H1 (cell line): ENCODE results near the gene PRR5L. TPM values are rescaled to one million over a fixed set of nuclear protein-coding genes. Genes with fewer than 3 reads are reported as not detected.

Experiments used
- CTCF ChIA-PET: fragments of 300-600 bp; sonication (Branson Sonifier 250); formaldehyde crosslinking; loops from one replicate; lab custom pipeline; 2021; ENCODE audit not compliant: partially characterized antibody; lab: Charles Lee
- POLR2A ChIA-PET: fragments of 300-600 bp; sonication (Branson Sonifier 250); formaldehyde crosslinking; loops from one replicate; lab custom pipeline; 2021; ENCODE audit warnings: inconsistent platforms; ENCODE audit not compliant: partially characterized antibody; lab: Charles Lee
- DNase-seq, 2 experiments: peaks; one replicate each; pipeline versions ENCODE4 v3.0.0 to v3.0.0-alpha.2; 2010 to 2022; ENCODE audit warnings: low spot score in 2 of 2, low read depth in 1 of 2, mixed read lengths in 1 of 2
- FAIRE-seq: peaks from 2 replicates; lab custom pipeline; 2011; peaks lifted over from hg19 to GRCh38; lab: Jason Lieb, UNC
- H2AFZ ChIP-seq: 2 replicates; pipeline ENCODE4 v1.8.1; 2012; ENCODE audit warnings: low read length, inconsistent platforms
- H2AK5ac ChIP-seq: 2 replicates; pipeline ENCODE4 v1.6.1; 2013; ENCODE audit warnings: low read depth, low read length
- H2BK120ac ChIP-seq: replicated peaks from 2 replicates; pipeline ENCODE3; 2013; ENCODE audit warnings: low read depth, low read length, inconsistent platforms
- H2BK12ac ChIP-seq: 2 replicates; pipeline ENCODE4 v1.6.1; 2013; ENCODE audit warnings: low read depth, low read length
- H2BK15ac ChIP-seq: 2 replicates; pipeline ENCODE4 v1.6.1; 2013; ENCODE audit warnings: low read length
- H2BK20ac ChIP-seq: 2 replicates; pipeline ENCODE4 v1.6.1; 2013; ENCODE audit warnings: low read length
- H2BK5ac ChIP-seq: 2 replicates; pipeline ENCODE4 v1.6.1; 2013; ENCODE audit warnings: low read depth, low read length
- H3K14ac ChIP-seq: 2 replicates; pipeline ENCODE4 v1.6.1; 2013; ENCODE audit warnings: inconsistent platforms; ENCODE audit not compliant: insufficient read length
- H3K18ac ChIP-seq: 2 replicates; pipeline ENCODE4 v1.6.1; 2013; ENCODE audit warnings: low read length; ENCODE audit errors: extremely low read depth
- H3K23ac ChIP-seq: 2 replicates; pipeline ENCODE4 v1.6.1; 2013; ENCODE audit warnings: inconsistent platforms; ENCODE audit not compliant: insufficient read length
- H3K23me2 ChIP-seq: 2 replicates; pipeline ENCODE4 v1.6.1; 2013; ENCODE audit warnings: low read depth, low read length
- H3K27ac ChIP-seq: 2 replicates; pipeline ENCODE4 v1.6.1; 2011; ENCODE audit warnings: low read depth, low read length, inconsistent platforms
- H3K27me3 ChIP-seq, 4 experiments: replicated peaks in 1 of 4; 1 replicate in 1 of 4; 2 replicates in 3 of 4; pipeline versions ENCODE4 v1.6.1 to v1.8.1; 2011 to 2013; ENCODE audit warnings: low read length in 3 of 4, mild to moderate bottlenecking in 3 of 4, inconsistent platforms in 2 of 4, mixed read lengths in 2 of 4, moderate library complexity in 1 of 4; ENCODE audit not compliant: control insufficient read depth in 3 of 4, insufficient read depth in 3 of 4; ENCODE audit errors: extremely low read depth in 1 of 4
- H3K36me3 ChIP-seq, 4 experiments: 2 replicates each; pipeline versions ENCODE4 v1.6.1 to v1.8.1; 2011 to 2013; ENCODE audit warnings: mild to moderate bottlenecking in 4 of 4, low read length in 3 of 4, moderate library complexity in 2 of 4, control low read depth in 1 of 4, inconsistent platforms in 1 of 4; ENCODE audit not compliant: insufficient read depth in 4 of 4, control insufficient read depth in 2 of 4
- H3K4ac ChIP-seq: replicated peaks from 2 replicates; pipeline ENCODE3; 2013; ENCODE audit warnings: low read length, low read depth, mixed read lengths, inconsistent platforms; ENCODE audit not compliant: insufficient read length
- H3K4me1 ChIP-seq, 4 experiments: replicated peaks in 1 of 4; 1 replicate in 1 of 4; 2 replicates in 3 of 4; pipeline versions ENCODE4 v1.6.1 to v1.8.1; 2011 to 2013; ENCODE audit warnings: low read length in 3 of 4, inconsistent platforms in 2 of 4, mixed read lengths in 1 of 4; ENCODE audit not compliant: insufficient read depth in 4 of 4, control insufficient read depth in 3 of 4
- H3K4me2 ChIP-seq, 2 experiments: 2 replicates each; pipeline versions ENCODE4 v1.6.1 to v1.8.1; 2011 to 2013; ENCODE audit warnings: low read depth in 2 of 2, low read length in 2 of 2, control low read depth in 1 of 2, inconsistent platforms in 1 of 2, mild to moderate bottlenecking in 1 of 2; ENCODE audit not compliant: insufficient read depth in 1 of 2
- H3K4me3 ChIP-seq, 4 experiments: fragments of 200-600, 300-600 bp in 1 of 4; sonication (generic), shearing (Covaris generic), sonication (Bioruptor Twin) in 1 of 4; 2 replicates each; pipeline versions ENCODE4 v1.5.1 to v1.8.1; 2011 to 2016; ENCODE audit warnings: low read length in 4 of 4, low read depth in 3 of 4, control low read depth in 2 of 4, inconsistent platforms in 2 of 4, mild to moderate bottlenecking in 2 of 4, mixed read lengths in 1 of 4, moderate library complexity in 1 of 4; ENCODE audit not compliant: insufficient read depth in 2 of 4; ENCODE audit errors: extremely low read depth in 1 of 4
- H3K56ac ChIP-seq: replicated peaks from 2 replicates; pipeline ENCODE3; 2013; ENCODE audit warnings: low read depth, mild to moderate bottlenecking, mixed read lengths, low read length, inconsistent platforms; ENCODE audit not compliant: insufficient read length
- H3K79me1 ChIP-seq: 2 replicates; pipeline ENCODE4 v1.6.1; 2013; ENCODE audit warnings: low read depth, low read length, control low read depth
- H3K79me2 ChIP-seq, 2 experiments: 2 replicates each; pipeline versions ENCODE4 v1.6.1 to v1.8.1; 2012 to 2013; ENCODE audit warnings: low read length in 2 of 2, mild to moderate bottlenecking in 2 of 2, inconsistent platforms in 1 of 2; ENCODE audit not compliant: insufficient read depth in 2 of 2, control insufficient read depth in 1 of 2
- H3K9ac ChIP-seq, 4 experiments: replicated peaks in 1 of 4; 1 replicate in 1 of 4; 2 replicates in 3 of 4; pipeline versions ENCODE4 v1.6.1 to v1.8.1; 2011 to 2013; ENCODE audit warnings: low read depth in 3 of 4, low read length in 3 of 4, control low read depth in 2 of 4, mild to moderate bottlenecking in 2 of 4, moderate library complexity in 2 of 4, inconsistent platforms in 1 of 4; ENCODE audit errors: extremely low read depth in 1 of 4
- H3K9me3 ChIP-seq, 2 experiments: 2 replicates each; pipeline versions ENCODE4 v1.6.1 to v1.8.1; 2012 to 2013; ENCODE audit warnings: mild to moderate bottlenecking in 2 of 2, moderate library complexity in 2 of 2, control low read depth in 1 of 2, inconsistent platforms in 1 of 2, low read depth in 1 of 2, low read length in 1 of 2, mixed read lengths in 1 of 2; ENCODE audit not compliant: insufficient read depth in 2 of 2
- H4K20me1 ChIP-seq, 2 experiments: replicated peaks in 1 of 2; 2 replicates each; pipeline versions ENCODE3 to v1.8.1; 2011 to 2013; ENCODE audit warnings: inconsistent platforms in 2 of 2, low read length in 2 of 2, mild to moderate bottlenecking in 1 of 2; ENCODE audit not compliant: insufficient read depth in 2 of 2, control insufficient read depth in 1 of 2
- H4K5ac ChIP-seq: 2 replicates; pipeline ENCODE4 v1.6.1; 2013; ENCODE audit warnings: low read length, low read depth, mixed read lengths, inconsistent platforms; ENCODE audit not compliant: insufficient read length
- H4K8ac ChIP-seq: 2 replicates; pipeline ENCODE4 v1.8.0; 2013; ENCODE audit warnings: mild to moderate bottlenecking, moderate library complexity, low read length, inconsistent platforms; ENCODE audit not compliant: insufficient read depth; ENCODE audit errors: extremely low read depth
- H4K91ac ChIP-seq: replicated peaks from 2 replicates; pipeline ENCODE3; 2013; ENCODE audit warnings: low read length, mixed read lengths, inconsistent platforms; ENCODE audit not compliant: insufficient read length
- CBX5 ChIP-seq: fragments of 300-800, 300-1000 bp; sonication (generic); IDR thresholded peaks from 2 replicates; pipeline ENCODE4 v1.7.1; 2016; ENCODE audit warnings: antibody characterized with exemption, low read length, low read depth
- CTBP2 ChIP-seq: IDR thresholded peaks from 2 replicates; pipeline ENCODE4 v1.7.0; 2011; ENCODE audit warnings: borderline replicate concordance, mild to moderate bottlenecking, moderate library complexity, mixed read lengths, low read length; ENCODE audit not compliant: insufficient read depth, insufficient read length
- FOSL1 ChIP-seq: IDR thresholded peaks from 2 replicates; pipeline ENCODE4 v1.6.1; 2011; ENCODE audit warnings: mild to moderate bottlenecking, low read depth, low read length, moderate library complexity; ENCODE audit not compliant: insufficient read depth
- HDAC6 ChIP-seq: IDR thresholded peaks from one replicate; pipeline ENCODE4 v1.7.1; 2012; ENCODE audit warnings: low read depth, mild to moderate bottlenecking, inconsistent platforms, low read length, moderate library complexity
- RBBP5 ChIP-seq: IDR thresholded peaks from 2 replicates; pipeline ENCODE4 v1.7.1; 2012; ENCODE audit warnings: low read depth, mild to moderate bottlenecking, inconsistent platforms, low read length, moderate library complexity, borderline replicate concordance
- RNF2 ChIP-seq: fragments of 200-900, 300-1000 bp; sonication (generic); IDR thresholded peaks from 2 replicates; pipeline ENCODE4 v1.7.1; 2016; ENCODE audit warnings: borderline replicate concordance, low read depth, mild to moderate bottlenecking, antibody characterized with exemption, low read length; ENCODE audit not compliant: poor library complexity, severe bottlenecking; ENCODE audit errors: missing control alignments
- SIRT6 ChIP-seq: IDR thresholded peaks from one replicate; pipeline ENCODE4 v1.7.1; 2012; ENCODE audit warnings: low read length, inconsistent platforms
- SP1 ChIP-seq: IDR thresholded peaks from 2 replicates; pipeline ENCODE4 v1.6.1; 2011; ENCODE audit warnings: low read depth, low read length
- SP2 ChIP-seq: IDR thresholded peaks from 2 replicates; pipeline ENCODE4 v1.6.1; 2012; ENCODE audit warnings: mild to moderate bottlenecking, low read length, inconsistent platforms
- SRF ChIP-seq: IDR thresholded peaks from 2 replicates; pipeline ENCODE4 v1.6.1; 2011; ENCODE audit warnings: mild to moderate bottlenecking, low read depth, low read length, moderate library complexity
- WGBS, 2 experiments: shearing (Covaris generic) in 1 of 2; methylation state at CpG; one replicate each; pipeline versions ENCODE4 v1.1.6 to v1.1.7; 2013 to 2015; ENCODE audit warnings: low lambda C conversion rate in 2 of 2, mixed read lengths in 2 of 2, inconsistent platforms in 1 of 2, low coverage in 1 of 2, missing lambda C conversion rate in 1 of 2; ENCODE audit not compliant: insufficient replicate concordance in 2 of 2, insufficient coverage in 1 of 2, insufficient read length in 1 of 2; ENCODE audit errors: extremely low coverage in 1 of 2, missing lambda C conversion rate in 1 of 2; 5-methylcytosine and 5-hydroxymethylcytosine counted together
- polyA plus RNA-seq, 7 experiments: library from polyadenylated mRNA; depleted of rRNA in 3 of 7; stranded (reverse) in 5 of 7; unstranded in 2 of 7; fragments of >200 nt in 5 of 7; fragments of 200-250 nt in 2 of 7; gene quantifications; 1 replicate in 5 of 7; 2 replicates in 1 of 7; 4 replicates in 1 of 7; pipeline versions ENCODE4 v1.2.1 to v1.2.3, GENCODE V29; 2011 to 2013; ENCODE audit warnings: missing spikeins in 2 of 7, mixed read lengths in 2 of 7
- total RNA-seq: library from RNA; stranded (reverse); fragmentation: NEBNext Ultra II Directional; extraction: Animal tissue kit (Norgen Biotek cat#: 25700); gene quantifications from 2 replicates; pipeline ENCODE4 v1.2.1, GENCODE V29; 2021

The PRR5L gene
- total and polyA plus RNA-seq, 2 of the 8 experiments (the other 6 are each of a cell fraction or from before 2014, with no cell fraction given), result 6.6 to 10.1 TPM

DNA sequence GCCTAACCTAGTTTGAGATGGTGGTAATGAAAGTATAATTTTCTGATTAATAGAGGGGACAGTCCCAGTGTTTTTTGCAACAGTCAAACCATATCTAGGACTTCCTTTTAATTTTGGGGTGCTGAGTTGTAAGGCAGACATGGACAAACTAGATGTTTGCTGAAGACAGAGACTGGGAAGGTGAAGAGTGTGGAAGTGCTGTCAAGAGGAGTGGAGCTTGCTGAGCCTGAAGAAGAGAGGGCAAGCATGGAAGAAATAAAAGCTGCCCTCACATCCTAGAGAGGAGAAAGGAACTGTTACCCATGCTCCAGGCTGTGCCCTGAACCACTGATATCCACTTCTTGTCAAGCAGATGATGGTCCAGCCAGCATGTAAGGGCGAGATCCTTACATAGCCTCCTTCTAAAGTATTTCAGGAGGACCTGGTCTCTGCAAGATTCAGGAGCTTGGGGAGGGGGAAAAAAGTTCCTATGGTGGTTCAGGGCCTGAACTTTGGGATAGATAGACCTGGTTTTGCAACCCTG is 51.4 kb downstream of the PRR5L start:
- peaks cover 0 to 2% of the 10 kb centered on the region in 2 experiments for H4K20me1 ChIP-seq
- no peak overlapping the region for H2BK20ac ChIP-seq
- no peaks in the 10 kb centered on the region for H3K79me2 ChIP-seq
- no peaks in the 10 kb centered on the region for H3K79me1 ChIP-seq
- no peak for DNase-seq
- H3K4me3 ChIP-seq, result no peak overlapping the region
- H3K4ac ChIP-seq, result no peak overlapping the region
- H3K27ac ChIP-seq, result no peak overlapping the region
- 94% methylated on average over 1 of the region's 1 CpG; no CpG with 5 or more reads in 1 of the 2 experiments for WGBS, 2 experiments
- H3K9me3 ChIP-seq, result no peaks in the 10 kb centered on the region
- no peaks in the 10 kb centered on the region for H3K36me3 ChIP-seq
- H3K23ac ChIP-seq, result no peak overlapping the region
- H4K91ac ChIP-seq, result no peak overlapping the region
- H3K4me1 ChIP-seq, result peaks cover 0 to 5% (median 0%) of the 10 kb centered on the region in 4 experiments; a peak in 1 of 7 replicates
- no peak overlapping the region for H3K4me2 ChIP-seq
- H2BK12ac ChIP-seq, result no peak overlapping the region
- no peak for FAIRE-seq
- H2BK5ac ChIP-seq, result no peak overlapping the region
- H2AFZ ChIP-seq, result no peak overlapping the region
- H4K8ac ChIP-seq, result no peak overlapping the region
- no peak overlapping the region for H3K9ac ChIP-seq
- no peak overlapping the region for H2AK5ac ChIP-seq
- no peak for TF ChIP-seq CBX5
- no peak for TF ChIP-seq RNF2
- TF ChIP-seq CTBP2, result no peak
- TF ChIP-seq RBBP5, result no peak
- no peak for TF ChIP-seq SIRT6
- no peak for TF ChIP-seq SP1
- no peak for TF ChIP-seq SP2
- no peak for TF ChIP-seq FOSL1
- no peak for TF ChIP-seq SRF
- no peak for TF ChIP-seq HDAC6
- H3K14ac ChIP-seq, result no peak overlapping the region
- no peak overlapping the region for H3K56ac ChIP-seq
- ChIA-PET POLR2A (no interaction called here), CTCF (interaction anchor here (1.0 to 1.5 kb wide), 3 partner anchors 10 to 24 kb away, joined by 3 read pairs; no protein-coding TSS in a partner anchor)
- no peak overlapping the region for H4K5ac ChIP-seq
- no peak overlapping the region for H2BK15ac ChIP-seq
- H3K18ac ChIP-seq, result no peak overlapping the region
- H3K27me3 ChIP-seq, result no peaks in the 10 kb centered on the region
- H3K23me2 ChIP-seq, result peaks cover 3% of the 10 kb centered on the region; the same call in 1 of the 2 replicates
- H2BK120ac ChIP-seq, result no peak overlapping the region
